Activated T-helper 2 cell treated with anti-CD3 and anti-CD28 coated beads, Interferon-gamma antibody, Interleukin-2, Interleukin-4, amounts not matched to agents 10 μg/mL and 5 μg/mL and 100 μg/mL, durations not matched to agents 14 hours and 24 hours and 36 hours (primary cell): Measurements from ENCODE around the gene CCDC63. TPM values are rescaled to one million over a fixed set of nuclear protein-coding genes. Genes with fewer than 3 reads are reported as not detected.
"Not testable (repeated sequence)": the region's sequence is repeated elsewhere in the genome, so short reads cannot be mapped to it uniquely, and the experiment has no call there.

Experiments used
- DNase-seq: peaks from one replicate; pipeline ENCODE4 v3.0.0; 2021; ENCODE audit warnings: low spot score
- H3K27ac Mint-ChIP-seq: one replicate; pipeline ENCODE4 v1.8.0; 2021; ENCODE audit warnings: mixed read lengths
- H3K27me3 Mint-ChIP-seq: one replicate; pipeline ENCODE4 v1.8.0; 2021; ENCODE audit warnings: low read depth, mixed read lengths
- H3K36me3 Mint-ChIP-seq: one replicate; pipeline ENCODE4 v1.8.0; 2021; ENCODE audit warnings: low read depth, mixed read lengths
- H3K4me1 Mint-ChIP-seq: one replicate; pipeline ENCODE4 v1.8.0; 2021; ENCODE audit warnings: low read depth, mixed read lengths
- H3K4me3 Mint-ChIP-seq: one replicate; pipeline ENCODE4 v1.8.0; 2021; ENCODE audit warnings: low read depth, mild to moderate bottlenecking, moderate library complexity, mixed read lengths
- H3K9me3 Mint-ChIP-seq: one replicate; pipeline ENCODE4 v1.8.0; 2021; ENCODE audit warnings: mixed read lengths
- intact Hi-C: fragments of 100-400 bp; cut with micrococcal nuclease; formaldehyde crosslinking; loops from one replicate; pipeline ENCODE4 v1.15.1; 2023
- total RNA-seq: library from RNA; stranded (reverse); gene quantifications from 2 replicates; pipeline ENCODE4 v1.2.3, GENCODE V29; 2022

CCDC63 gene
- total RNA-seq, 1 donor from 2014 or later, result not detected

- intact Hi-C loops, result no loop called here
- Mint-ChIP-seq H3K4me3 (no peak overlapping the region), H3K36me3 (no peaks in the 10 kb centered on the region), H3K27ac (no peak overlapping the region), H3K27me3 (peaks cover 44% of the 10 kb centered on the region), H3K4me1 (peaks cover 3% of the 10 kb centered on the region), H3K9me3 (no peaks in the 10 kb centered on the region)
- DNase-seq, result no peak
Measured at GRCh38 chr12:110848314-110848923, 1.6 kb downstream of the CCDC63 start.

GRCh38 chr12:110849221-110849620, 2.4 kb downstream of the CCDC63 start:
- no peak overlapping the region for H3K27ac Mint-ChIP-seq
- intact Hi-C loops, result no loop called here
- no peak overlapping the region for H3K4me3 Mint-ChIP-seq
- DNase-seq, result no peak
- H3K36me3 Mint-ChIP-seq, result no peaks in the 10 kb centered on the region
- peaks cover 3% of the 10 kb centered on the region for H3K4me1 Mint-ChIP-seq
- H3K9me3 Mint-ChIP-seq, result no peaks in the 10 kb centered on the region
- H3K27me3 Mint-ChIP-seq, result peaks cover 40% of the 10 kb centered on the region

GRCh38 chr12:110849748-110850403, 3.1 kb downstream of the CCDC63 start:
- DNase-seq, result no peak
- intact Hi-C loops, result loop anchor here (5.0 kb wide), 1 partner anchor 37 kb away; no protein-coding TSS in a partner anchor
- Mint-ChIP-seq H3K4me1 (peaks cover 3% of the 10 kb centered on the region), H3K9me3 (no peaks in the 10 kb centered on the region), H3K27ac (no peak overlapping the region), H3K36me3 (no peaks in the 10 kb centered on the region), H3K27me3 (peaks cover 34% of the 10 kb centered on the region), H3K4me3 (no peak overlapping the region)

- H3K4me3 Mint-ChIP-seq, result no peak overlapping the region
- peaks cover 25% of the 10 kb centered on the region for H3K27me3 Mint-ChIP-seq
- H3K27ac Mint-ChIP-seq, result no peak overlapping the region
- intact Hi-C loops, result loop anchor here (5.0 kb wide), 1 partner anchor 37 kb away; no protein-coding TSS in a partner anchor
- no peaks in the 10 kb centered on the region for H3K36me3 Mint-ChIP-seq
- peaks cover 3% of the 10 kb centered on the region for H3K4me1 Mint-ChIP-seq
- no peaks in the 10 kb centered on the region for H3K9me3 Mint-ChIP-seq
- DNase-seq, result no peak
Measured at GRCh38 chr12:110850762-110851161, 4.0 kb downstream of the CCDC63 start.

- Mint-ChIP-seq H3K9me3 (no peaks in the 10 kb centered on the region), H3K36me3 (no peaks in the 10 kb centered on the region), H3K4me3 (no peak overlapping the region), H3K27me3 (peaks cover 5% of the 10 kb centered on the region), H3K4me1 (no peaks in the 10 kb centered on the region), H3K27ac (no peak overlapping the region)
- intact Hi-C loops, result loop anchor here (5.0 kb wide), 1 partner anchor 33 kb away; no protein-coding TSS in a partner anchor
- DNase-seq, result no peak
Measured at GRCh38 chr12:110853836-110854235, 7.0 kb downstream of the CCDC63 start.

GRCh38 chr12:110856542-110856941, 9.8 kb downstream of the CCDC63 start:
- intact Hi-C loops, result no loop called here

GRCh38 chr12:110857528-110857927, 10.7 kb downstream of the CCDC63 start:
- H3K27me3 Mint-ChIP-seq, result no peaks in the 10 kb centered on the region
- DNase-seq, result no peak
- intact Hi-C loops, result no loop called here
- no peak overlapping the region for H3K27ac Mint-ChIP-seq
- H3K36me3 Mint-ChIP-seq, result no peaks in the 10 kb centered on the region
- H3K4me1 Mint-ChIP-seq, result no peaks in the 10 kb centered on the region
- no peak overlapping the region for H3K4me3 Mint-ChIP-seq
- no peaks in the 10 kb centered on the region for H3K9me3 Mint-ChIP-seq

More at GRCh38 chr12:110856542-110856941, 9.8 kb downstream of the CCDC63 start:
- Mint-ChIP-seq H3K9me3 (no peaks in the 10 kb centered on the region), H3K27me3 (peaks cover 3% of the 10 kb centered on the region), H3K27ac (no peak overlapping the region), H3K4me3 (no peak overlapping the region), H3K36me3 (no peaks in the 10 kb centered on the region), H3K4me1 (no peaks in the 10 kb centered on the region)
- no peak for DNase-seq

GRCh38 chr12:110857954-110858353, 11.2 kb downstream of the CCDC63 start:
- H3K4me1 Mint-ChIP-seq, H3K27ac Mint-ChIP-seq, H3K4me3 Mint-ChIP-seq, DNase-seq, intact Hi-C loops, H3K9me3 Mint-ChIP-seq, H3K27me3 Mint-ChIP-seq, H3K36me3 Mint-ChIP-seq: not testable (repeated sequence)

GRCh38 chr12:110858848-110859247, 12.1 kb downstream of the CCDC63 start:
- no peak for DNase-seq
- intact Hi-C loops, result no loop called here
- Mint-ChIP-seq H3K36me3 (no peaks in the 10 kb centered on the region), H3K4me1 (no peaks in the 10 kb centered on the region), H3K27me3 (peaks cover 2% of the 10 kb centered on the region), H3K9me3 (no peaks in the 10 kb centered on the region), H3K4me3 (no peak overlapping the region), H3K27ac (no peak overlapping the region)

- Mint-ChIP-seq H3K9me3 (no peaks in the 10 kb centered on the region), H3K4me3 (no peak overlapping the region), H3K4me1 (no peaks in the 10 kb centered on the region), H3K36me3 (no peaks in the 10 kb centered on the region), H3K27ac (no peak overlapping the region), H3K27me3 (peaks cover 2% of the 10 kb centered on the region)
- no peak for DNase-seq
- intact Hi-C loops, result no loop called here
Measured at GRCh38 chr12:110860833-110861296, 14.1 kb downstream of the CCDC63 start.

GRCh38 chr12:110861729-110862128, 14.9 kb downstream of the CCDC63 start:
- intact Hi-C loops, result no loop called here
- Mint-ChIP-seq H3K4me1 (no peaks in the 10 kb centered on the region), H3K36me3 (no peaks in the 10 kb centered on the region), H3K9me3 (no peaks in the 10 kb centered on the region), H3K27ac (peak overlapping the region; percentile 22), H3K4me3 (no peak overlapping the region), H3K27me3 (peaks cover 2% of the 10 kb centered on the region)
- no peak for DNase-seq

GRCh38 chr12:110862329-110862728, 15.5 kb downstream of the CCDC63 start:
- Mint-ChIP-seq H3K9me3 (no peaks in the 10 kb centered on the region), H3K27me3 (peaks cover 2% of the 10 kb centered on the region), H3K4me1 (no peaks in the 10 kb centered on the region), H3K27ac (no peak overlapping the region), H3K36me3 (no peaks in the 10 kb centered on the region), H3K4me3 (no peak overlapping the region)
- intact Hi-C loops, result no loop called here
- DNase-seq, result no peak

GRCh38 chr12:110863161-110863560, 16.4 kb downstream of the CCDC63 start:
- Mint-ChIP-seq H3K36me3 (no peaks in the 10 kb centered on the region), H3K27ac (no peak overlapping the region), H3K9me3 (no peaks in the 10 kb centered on the region), H3K4me3 (no peak overlapping the region), H3K27me3 (peaks cover 2% of the 10 kb centered on the region), H3K4me1 (no peaks in the 10 kb centered on the region)
- intact Hi-C loops, result no loop called here
- no peak for DNase-seq
